Activated naive CD4-positive, alpha-beta T cell treated with anti-CD3 and anti-CD28 coated beads, Interleukin-2, amount 10 ng/mL, durations not matched to agents 7 days and 5 days (primary cell): ENCODE results near the gene CD109.

ENCODE experiments used
- CTCF ChIA-PET: fragments of 350-600 bp; sonication (Branson Sonifier 250); formaldehyde crosslinking; loops from one replicate; lab custom pipeline; 2021; ENCODE audit warnings: antibody characterized with exemption; lab: Charles Lee
- DNase-seq: peaks from one replicate; pipeline ENCODE4 v3.0.0-alpha.2; 2020
- H3K27ac Mint-ChIP-seq: one replicate; pipeline ENCODE4 v1.8.0; 2021; ENCODE audit warnings: mild to moderate bottlenecking, moderate library complexity, mixed read lengths
- H3K27me3 Mint-ChIP-seq: one replicate; pipeline ENCODE4 v1.8.0; 2021; ENCODE audit warnings: mild to moderate bottlenecking, mixed read lengths
- H3K36me3 Mint-ChIP-seq: one replicate; pipeline ENCODE4 v1.8.0; 2021; ENCODE audit warnings: mixed read lengths
- H3K4me1 Mint-ChIP-seq: one replicate; pipeline ENCODE4 v1.8.0; 2021; ENCODE audit warnings: mixed read lengths
- H3K4me3 Mint-ChIP-seq: one replicate; pipeline ENCODE4 v1.8.0; 2021; ENCODE audit warnings: mild to moderate bottlenecking, moderate library complexity, mixed read lengths
- H3K9me3 Mint-ChIP-seq: one replicate; pipeline ENCODE4 v1.8.0; 2021; ENCODE audit warnings: mixed read lengths

CD109 gene

DNA sequence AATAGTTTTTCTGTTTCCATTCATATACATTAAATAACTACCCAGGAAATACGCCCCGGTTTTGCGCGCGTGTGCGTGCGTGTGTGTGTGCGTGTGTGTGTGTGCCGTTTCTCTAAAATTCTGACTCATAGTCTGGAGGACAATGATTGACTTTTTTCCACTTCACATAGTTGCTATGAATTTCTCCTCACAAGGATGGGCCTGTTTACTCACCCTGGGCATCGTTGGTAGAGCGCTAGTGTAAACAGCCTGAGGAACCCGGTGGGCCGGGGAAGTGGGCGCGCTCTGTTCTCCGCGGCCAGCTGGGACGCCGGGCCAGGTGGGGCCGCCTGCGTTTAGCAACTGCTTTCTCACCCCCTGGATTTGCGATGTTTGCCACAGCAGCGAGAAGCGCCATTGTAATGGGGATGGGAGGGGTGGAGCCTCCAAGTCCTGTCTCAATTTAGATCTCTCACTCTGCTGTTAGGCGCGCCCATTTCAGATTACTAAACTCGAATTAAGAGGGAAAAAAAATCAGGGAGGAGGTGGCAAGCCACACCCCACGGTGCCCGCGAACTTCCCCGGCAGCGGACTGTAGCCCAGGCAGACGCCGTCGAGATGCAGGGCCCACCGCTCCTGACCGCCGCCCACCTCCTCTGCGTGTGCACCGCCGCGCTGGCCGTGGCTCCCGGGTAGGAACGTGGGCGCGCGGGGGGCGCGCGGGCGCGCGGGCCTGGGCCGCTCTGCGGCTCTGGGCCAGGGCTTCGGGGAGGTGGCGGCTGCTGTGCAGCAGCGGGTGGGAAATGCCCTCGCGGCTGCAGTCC lies at the start of gene CD109:
TSS of gene CD109 (plus strand) at position 585 of the 803 bp plus-strand sequence. CDS start at position 598, 13 bp downstream.
- H3K27me3 Mint-ChIP-seq, result peaks cover 7% of the 10 kb centered on the region
- peak; percentile 78 for DNase-seq
- peaks cover 15% of the 10 kb centered on the region for H3K36me3 Mint-ChIP-seq
- peaks cover 42% of the 10 kb centered on the region for H3K4me1 Mint-ChIP-seq
- peaks cover 3% of the 10 kb centered on the region for H3K9me3 Mint-ChIP-seq
- H3K4me3 Mint-ChIP-seq, result peak within 1 kb of the TSS; percentile 90
- CTCF ChIA-PET, result interaction anchor here (0.7 to 1.2 kb wide), 4 partner anchors 35 to 180 kb away, joined by 4 to 9 read pairs (median 4); no protein-coding TSS in a partner anchor
- H3K27ac Mint-ChIP-seq, result peak within 1 kb of the TSS; percentile 94

DNA sequence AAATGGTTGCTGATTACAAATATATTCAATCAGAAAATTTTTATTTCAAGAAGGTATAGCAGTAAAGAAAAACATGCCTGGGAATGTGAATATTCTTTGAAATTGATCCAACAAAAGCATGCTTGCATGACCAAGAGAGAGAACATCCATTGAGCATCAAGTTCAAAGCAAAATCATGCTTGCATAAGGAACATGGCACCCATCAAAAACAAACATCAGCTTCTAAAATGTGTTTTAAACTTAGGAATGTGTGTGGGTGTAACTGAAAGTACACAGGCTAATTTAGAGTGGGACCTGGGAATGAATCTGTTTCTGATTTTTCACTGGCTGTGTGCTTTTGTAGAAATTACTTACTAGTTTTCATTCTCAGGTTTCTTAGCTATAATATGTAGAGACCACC lies 47.8 kb upstream of the CD109 start:
- Mint-ChIP-seq H3K27ac (no peak overlapping the region), H3K27me3 (no peaks in the 10 kb centered on the region)

DNA sequence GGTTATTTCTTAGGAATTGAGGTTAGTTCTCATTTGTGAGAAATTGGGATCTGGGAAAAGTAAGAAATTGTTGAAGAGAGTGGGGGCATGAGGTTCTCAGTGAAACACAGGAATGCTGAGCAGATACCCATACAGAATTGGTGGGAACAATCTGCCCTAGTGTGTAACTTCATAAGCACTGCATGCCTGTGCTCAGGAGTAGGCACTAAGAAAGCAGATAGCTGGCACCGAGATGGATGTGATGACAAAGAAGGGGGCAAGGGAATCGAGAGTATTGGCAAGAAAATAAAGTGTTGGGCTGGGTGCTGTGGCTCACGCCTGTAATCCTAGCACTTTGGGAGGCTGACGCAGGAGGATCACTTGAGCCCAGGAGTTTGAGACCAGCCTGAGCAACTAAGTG lies 46.2 kb upstream of the CD109 start:
- H3K4me1 Mint-ChIP-seq, result peaks cover 28% of the 10 kb centered on the region
- no peak overlapping the region for H3K27ac Mint-ChIP-seq
- H3K4me3 Mint-ChIP-seq, result no peak overlapping the region
- peaks cover 14% of the 10 kb centered on the region for H3K36me3 Mint-ChIP-seq
- H3K27me3 Mint-ChIP-seq, result no peaks in the 10 kb centered on the region
- CTCF ChIA-PET, result no interaction called here
- no peak for DNase-seq
- no peaks in the 10 kb centered on the region for H3K9me3 Mint-ChIP-seq

More for the DNA sequence above, 47.8 kb upstream of the CD109 start:
- CTCF ChIA-PET, result no interaction called here
- Mint-ChIP-seq H3K4me1 (peaks cover 27% of the 10 kb centered on the region), H3K9me3 (no peaks in the 10 kb centered on the region), H3K4me3 (no peak overlapping the region), H3K36me3 (peaks cover 14% of the 10 kb centered on the region)
- no peak for DNase-seq

DNA sequence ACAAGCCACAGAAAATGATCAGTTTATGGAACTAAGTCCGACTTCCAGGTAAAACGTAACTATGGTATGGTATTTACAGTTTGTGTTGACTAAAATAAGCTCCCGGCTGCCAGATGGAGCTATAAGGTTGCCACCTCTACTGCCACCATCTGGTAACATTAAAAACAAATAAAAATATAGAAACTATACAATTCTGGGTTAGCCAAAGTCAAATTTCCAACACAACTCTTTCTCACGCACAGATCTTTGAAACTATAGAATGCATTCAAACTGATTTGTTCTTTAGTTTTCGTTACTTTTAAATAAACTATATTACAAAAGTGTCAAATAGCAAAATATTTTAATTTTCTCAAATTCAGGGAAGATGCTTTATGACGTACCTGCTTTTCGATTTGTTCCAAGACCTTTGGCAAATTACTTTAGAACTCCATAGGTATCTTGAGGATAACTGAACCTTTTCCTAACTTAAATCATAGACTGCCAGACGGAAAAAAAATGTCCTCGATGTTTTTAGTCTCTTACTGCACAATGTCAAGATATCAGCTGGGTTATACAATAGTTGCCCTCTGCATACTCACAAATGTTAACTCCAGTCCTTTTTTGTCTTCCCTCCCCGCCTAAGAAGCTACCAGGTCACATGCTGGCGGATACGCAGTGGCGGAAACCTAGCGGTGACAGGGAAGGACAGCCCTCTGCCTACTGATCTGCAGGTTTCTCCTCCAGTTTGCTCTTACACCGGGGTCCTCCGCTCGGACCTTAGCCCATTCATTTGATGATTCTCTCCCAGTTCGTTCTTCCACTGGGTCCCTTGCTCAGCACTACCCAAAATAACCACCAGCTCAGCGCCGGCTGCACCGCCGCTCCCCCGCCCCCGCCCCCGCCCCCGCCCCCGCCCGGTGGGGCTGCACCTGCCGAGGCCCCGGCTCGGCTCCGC lies 43.1 kb upstream of the CD109 start:
- DNase-seq, result peak; percentile 82
- peak overlapping the region; percentile 96 for H3K27ac Mint-ChIP-seq
- H3K4me3 Mint-ChIP-seq, result peak overlapping the region; percentile 89
- H3K36me3 Mint-ChIP-seq, result peaks cover 11% of the 10 kb centered on the region
- CTCF ChIA-PET, result interaction anchor here (0.7 to 4.0 kb wide), 16 partner anchors 9 to 198 kb away, joined by 3 to 15 read pairs (median 4); no protein-coding TSS in a partner anchor
- H3K4me1 Mint-ChIP-seq, result peaks cover 28% of the 10 kb centered on the region
- H3K27me3 Mint-ChIP-seq, result no peaks in the 10 kb centered on the region
- H3K9me3 Mint-ChIP-seq, result no peaks in the 10 kb centered on the region

DNA sequence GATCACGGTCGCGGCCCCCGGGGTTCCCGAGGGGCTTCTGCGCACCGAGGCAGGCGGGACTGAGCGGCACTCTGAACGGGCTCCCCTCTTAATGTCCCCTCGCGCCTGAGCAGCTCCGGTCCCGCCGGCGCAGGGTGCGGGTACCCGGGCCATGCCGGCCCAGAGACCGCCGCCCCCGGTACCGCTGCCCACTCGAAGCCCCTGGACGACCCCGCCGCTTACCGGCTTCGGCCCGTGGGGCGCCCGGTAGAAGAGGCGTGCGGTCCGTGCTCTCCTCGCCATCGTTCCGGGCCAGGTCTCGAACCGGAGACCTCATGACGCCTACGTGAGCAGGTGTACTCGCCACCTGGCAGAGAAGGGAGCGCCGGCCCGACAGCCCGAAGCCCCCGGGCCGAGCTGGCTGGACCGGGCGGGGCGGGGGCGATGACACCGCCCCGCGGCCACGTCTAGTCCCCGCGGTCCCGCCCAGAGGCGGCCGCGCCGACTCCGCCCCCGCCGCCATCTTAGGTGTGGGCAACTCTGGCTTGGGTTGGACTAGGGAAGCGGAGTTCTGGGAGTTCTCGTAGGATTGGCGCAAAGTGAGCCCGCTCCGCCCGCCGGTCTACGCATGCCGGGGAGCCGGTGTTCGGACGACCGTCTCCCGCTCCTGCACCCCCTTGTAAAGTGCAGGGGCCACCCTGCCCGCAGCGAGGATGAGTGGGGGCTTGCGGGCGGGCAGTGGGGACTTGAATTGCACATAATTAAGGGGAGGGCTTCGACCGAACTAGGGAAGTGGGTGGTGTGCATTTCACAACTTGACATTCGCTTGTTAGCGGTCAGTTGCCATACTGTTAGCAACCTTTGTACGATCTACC lies 42.2 kb upstream of the CD109 start, which contains the start of gene SLC17A5:
TSS of gene SLC17A5 (minus strand) at position 422 of the 854 bp plus-strand sequence. CDS start at position 316, 106 bp downstream.
- peaks cover 4% of the 10 kb centered on the region for H3K36me3 Mint-ChIP-seq
- H3K27ac Mint-ChIP-seq, result peak within 1 kb of the TSS; percentile 96
- H3K4me3 Mint-ChIP-seq, result peak within 1 kb of the TSS; percentile 98
- peak; percentile 93 for DNase-seq
- no peaks in the 10 kb centered on the region for H3K27me3 Mint-ChIP-seq
- H3K9me3 Mint-ChIP-seq, result no peaks in the 10 kb centered on the region
- CTCF ChIA-PET, result interaction anchor here (0.8 to 4.0 kb wide), 15 partner anchors 10 to 192 kb away, joined by 3 to 15 read pairs (median 4); no protein-coding TSS in a partner anchor
- peaks cover 30% of the 10 kb centered on the region for H3K4me1 Mint-ChIP-seq

DNA sequence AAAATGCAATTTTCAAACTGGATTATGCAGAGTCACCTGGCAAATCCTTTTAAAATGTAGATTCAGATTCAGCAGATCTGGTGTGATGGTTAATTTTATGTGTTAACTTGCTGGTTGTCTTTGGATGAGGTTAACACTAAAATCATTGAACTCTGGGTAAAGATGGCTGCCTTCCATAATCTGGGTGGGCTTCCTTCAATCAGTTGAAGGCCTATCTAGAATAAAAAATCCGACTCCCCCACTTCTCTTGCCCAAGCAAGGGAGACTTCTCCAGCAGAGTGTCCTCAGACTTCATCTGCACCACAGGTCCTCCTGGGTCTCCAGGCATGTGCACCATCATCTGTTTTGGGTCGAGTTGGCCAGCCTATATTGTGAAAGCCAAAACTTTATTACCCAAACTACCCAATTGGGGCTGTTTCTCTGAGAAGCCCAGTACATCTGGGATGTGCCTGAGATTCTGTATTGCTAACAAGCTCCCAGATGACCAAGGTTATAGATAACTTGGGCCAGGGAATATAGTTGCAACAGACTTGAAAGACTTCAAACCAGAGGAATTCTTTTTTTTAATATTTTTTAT lies 40.6 kb upstream of the CD109 start:
- CTCF ChIA-PET, result interaction anchor here (0.7 to 4.0 kb wide), 2 partner anchors 21 to 77 kb away, joined by 5 to 15 read pairs; no protein-coding TSS in a partner anchor
- Mint-ChIP-seq H3K4me1 (peaks cover 30% of the 10 kb centered on the region), H3K27ac (peak overlapping the region; percentile 11), H3K4me3 (peak overlapping the region; percentile 98), H3K9me3 (no peaks in the 10 kb centered on the region), H3K27me3 (no peaks in the 10 kb centered on the region), H3K36me3 (no peaks in the 10 kb centered on the region)
- DNase-seq, result no peak

DNA sequence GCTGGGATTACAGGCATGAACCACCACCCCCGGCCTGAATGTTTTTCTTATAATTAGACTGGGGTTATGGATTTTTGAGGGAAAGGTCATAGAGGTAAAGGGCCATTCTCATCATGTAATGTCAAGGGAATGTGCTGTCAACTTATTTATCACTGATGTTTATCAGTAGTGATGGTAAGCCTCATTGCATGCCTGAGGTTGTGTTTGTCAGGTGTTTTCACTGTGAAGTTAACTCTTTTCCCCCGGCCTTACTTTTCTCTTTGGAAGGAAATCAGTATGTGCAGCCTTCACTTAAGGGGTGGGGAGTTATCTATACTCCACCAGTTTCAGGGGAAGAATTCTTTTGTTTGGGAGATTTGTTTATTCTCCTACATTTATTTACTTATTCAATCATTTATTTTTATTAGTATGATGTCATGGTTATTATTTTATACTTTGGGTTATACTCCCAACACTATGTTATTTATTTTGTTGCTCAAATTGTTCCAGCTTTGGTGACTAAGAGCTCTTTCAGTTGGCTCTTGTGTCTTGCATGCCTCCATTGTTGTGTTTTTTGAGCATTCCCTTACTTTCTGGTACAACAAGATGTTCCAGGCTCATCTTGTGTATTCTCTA lies 39.4 kb upstream of the CD109 start:
- H3K9me3 Mint-ChIP-seq, result no peaks in the 10 kb centered on the region
- H3K36me3 Mint-ChIP-seq, result no peaks in the 10 kb centered on the region
- no peaks in the 10 kb centered on the region for H3K27me3 Mint-ChIP-seq
- DNase-seq, result no peak
- peaks cover 27% of the 10 kb centered on the region for H3K4me1 Mint-ChIP-seq
- H3K4me3 Mint-ChIP-seq, result no peak overlapping the region
- CTCF ChIA-PET, result no interaction called here
- H3K27ac Mint-ChIP-seq, result no peak overlapping the region

DNA sequence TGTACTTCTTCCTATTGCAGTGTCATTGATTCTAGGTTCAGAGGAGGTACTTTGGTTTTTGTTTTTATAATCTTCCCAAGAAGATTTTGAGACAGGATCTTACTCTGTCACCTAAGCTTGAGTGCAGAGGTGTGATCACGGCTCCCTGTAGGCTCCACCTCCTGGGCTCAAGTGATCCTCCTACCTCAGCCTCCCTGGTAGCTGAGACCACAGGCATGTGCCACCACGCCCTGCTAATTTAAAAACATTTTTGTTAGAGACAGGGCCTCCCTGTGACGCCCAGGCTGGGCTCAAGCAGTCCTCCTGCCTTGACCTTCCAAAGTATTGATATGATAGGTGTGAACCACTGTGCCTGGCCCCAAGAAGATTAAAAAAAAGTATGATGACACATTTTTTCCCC lies 38.8 kb upstream of the CD109 start:
- DNase-seq, result peak; percentile 27
- H3K27ac Mint-ChIP-seq, result no peak overlapping the region
- no peak overlapping the region for H3K4me3 Mint-ChIP-seq
- H3K36me3 Mint-ChIP-seq, result no peaks in the 10 kb centered on the region
- no peaks in the 10 kb centered on the region for H3K9me3 Mint-ChIP-seq
- H3K4me1 Mint-ChIP-seq, result peaks cover 23% of the 10 kb centered on the region
- CTCF ChIA-PET, result no interaction called here
- H3K27me3 Mint-ChIP-seq, result no peaks in the 10 kb centered on the region

DNA sequence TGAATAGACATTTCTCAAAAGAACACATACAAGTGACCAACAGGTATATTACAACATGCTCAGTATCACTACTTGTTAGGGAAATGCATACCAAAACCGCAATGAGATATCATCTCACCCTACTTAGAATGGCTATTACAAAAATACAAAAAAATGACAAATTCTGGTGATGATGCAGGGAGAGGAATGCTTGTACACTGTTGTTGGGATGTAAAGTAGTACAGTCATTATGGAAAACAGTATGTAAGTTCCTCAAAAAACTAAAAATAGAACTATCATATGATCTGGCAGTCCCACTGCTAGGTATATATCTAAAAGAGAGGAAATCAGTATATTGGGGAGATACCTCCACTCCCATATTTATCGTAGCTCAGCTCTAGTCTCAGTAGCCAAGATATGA lies 31.3 kb upstream of the CD109 start:
- H3K27me3 Mint-ChIP-seq, result peaks cover 10% of the 10 kb centered on the region
- no peaks in the 10 kb centered on the region for H3K9me3 Mint-ChIP-seq
- no peak for DNase-seq
- no peak overlapping the region for H3K4me3 Mint-ChIP-seq
- CTCF ChIA-PET, result interaction anchor here (0.8 kb wide), 1 partner anchor 588 kb away, joined by 3 read pairs; no protein-coding TSS in a partner anchor
- H3K36me3 Mint-ChIP-seq, result no peaks in the 10 kb centered on the region
- H3K4me1 Mint-ChIP-seq, result no peaks in the 10 kb centered on the region
- no peak overlapping the region for H3K27ac Mint-ChIP-seq

DNA sequence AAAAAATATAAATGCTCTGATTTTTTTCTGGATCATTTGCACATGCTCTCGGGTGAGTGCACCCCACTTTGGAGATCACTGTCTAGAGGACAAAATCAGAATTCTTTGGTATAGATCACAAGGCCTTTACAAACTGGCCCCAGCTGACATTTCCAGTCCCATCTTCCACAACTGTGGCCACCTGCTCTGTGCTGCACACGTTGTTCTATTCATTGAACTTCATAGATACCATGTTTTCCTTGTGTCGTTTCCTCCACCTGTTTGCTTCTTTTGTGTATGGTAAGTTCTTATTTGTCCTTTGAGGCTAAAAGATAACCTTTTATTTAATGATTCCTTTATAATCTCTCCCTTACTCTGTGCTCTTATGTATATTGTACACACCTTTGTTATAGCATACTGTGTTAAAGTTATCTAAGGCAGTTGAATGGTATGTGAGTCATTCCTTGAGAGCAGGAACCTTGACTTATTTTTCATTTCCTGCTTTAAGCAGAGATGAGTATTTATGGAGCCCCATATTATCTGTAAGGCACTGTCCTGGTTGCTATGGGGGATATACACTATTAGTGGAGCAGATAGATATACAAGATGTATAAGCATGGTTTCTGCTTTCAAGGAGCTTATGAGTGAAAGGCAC lies 30.2 kb upstream of the CD109 start:
- DNase-seq, result no peak
- H3K27ac Mint-ChIP-seq, result no peak overlapping the region
- H3K36me3 Mint-ChIP-seq, result no peaks in the 10 kb centered on the region
- no peaks in the 10 kb centered on the region for H3K9me3 Mint-ChIP-seq
- H3K4me1 Mint-ChIP-seq, result no peaks in the 10 kb centered on the region
- CTCF ChIA-PET, result interaction anchor here (0.8 to 1.9 kb wide), 3 partner anchors 10 to 589 kb away, joined by 3 to 5 read pairs (median 3); no protein-coding TSS in a partner anchor
- peaks cover 15% of the 10 kb centered on the region for H3K27me3 Mint-ChIP-seq
- H3K4me3 Mint-ChIP-seq, result no peak overlapping the region

DNA sequence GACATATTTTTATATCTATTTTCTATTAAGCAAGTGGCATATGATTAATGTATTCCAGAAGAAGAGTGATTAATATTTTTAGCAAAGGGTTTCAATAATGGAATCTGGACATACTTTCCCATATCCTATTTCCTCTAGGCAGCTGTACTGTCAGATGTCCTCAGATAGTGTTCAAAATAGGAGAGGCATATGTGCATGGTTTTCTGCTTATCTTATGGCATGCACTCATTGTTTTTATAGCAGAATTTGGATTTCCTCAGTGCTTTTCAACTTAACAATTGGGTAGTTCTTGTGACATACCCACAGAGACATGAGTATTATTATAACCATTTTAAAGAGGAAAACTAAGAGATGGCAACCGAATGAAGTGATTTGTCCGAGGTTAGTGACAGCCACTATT lies 29.6 kb upstream of the CD109 start:
- no peaks in the 10 kb centered on the region for H3K4me1 Mint-ChIP-seq
- no peak for DNase-seq
- H3K4me3 Mint-ChIP-seq, result no peak overlapping the region
- peaks cover 20% of the 10 kb centered on the region for H3K27me3 Mint-ChIP-seq
- no peaks in the 10 kb centered on the region for H3K9me3 Mint-ChIP-seq
- H3K36me3 Mint-ChIP-seq, result no peaks in the 10 kb centered on the region
- CTCF ChIA-PET, result interaction anchor here (1.2 to 1.9 kb wide), 2 partner anchors 10 to 67 kb away, joined by 3 to 5 read pairs; no protein-coding TSS in a partner anchor
- H3K27ac Mint-ChIP-seq, result no peak overlapping the region

DNA sequence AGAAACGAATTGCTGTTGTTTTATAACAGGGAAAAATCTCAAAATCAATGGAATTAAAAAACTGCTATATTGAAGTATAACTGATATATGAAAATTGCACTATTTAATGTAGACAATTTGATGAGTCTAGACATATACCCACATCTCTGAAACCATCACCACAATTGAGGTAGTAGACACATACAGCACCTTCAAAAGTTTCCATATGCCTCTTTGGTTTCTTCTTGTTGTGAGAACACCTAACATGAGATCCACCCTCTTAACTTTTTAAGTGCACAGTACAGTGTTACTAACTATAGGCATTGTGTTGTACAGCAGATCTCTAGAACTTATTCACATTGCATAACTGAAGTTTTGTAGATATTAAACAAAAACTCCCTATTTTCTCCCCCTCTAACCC lies 28.2 kb upstream of the CD109 start:
- CTCF ChIA-PET, result no interaction called here
- H3K27me3 Mint-ChIP-seq, result peaks cover 32% of the 10 kb centered on the region
- no peak overlapping the region for H3K27ac Mint-ChIP-seq

More for the DNA sequence above, 28.2 kb upstream of the CD109 start:
- Mint-ChIP-seq H3K4me3 (no peak overlapping the region), H3K4me1 (no peaks in the 10 kb centered on the region), H3K36me3 (no peaks in the 10 kb centered on the region), H3K9me3 (no peaks in the 10 kb centered on the region)
- DNase-seq, result no peak
